Stimulated activated naive CD8-positive, alpha-beta T cell treated with anti-CD3 and anti-CD28 coated beads, Interleukin-15, Interleukin-2, amounts not matched to agents 100 U/mL and 50 U/mL, for 24 hours (primary cell): ENCODE measurements around the gene A4GALT.
"Not testable (repeated sequence)": the region's sequence is repeated elsewhere in the genome, so short reads cannot be mapped to it uniquely, and the experiment has no call there.

Experiments used
- ATAC-seq: fragments of 150-1000 bp; cut with Tn5 transposase; one replicate; pipeline ENCODE4 v1.10.0; 2021
- DNase-seq: peaks from one replicate; pipeline ENCODE4 v3.0.0; 2021

Gene A4GALT

GRCh38 chr22:42683578-42684283, 36.9 kb downstream of the A4GALT start:
- ATAC-seq, result no peak
- no peak for DNase-seq

GRCh38 chr22:42682113-42682851, 38.4 kb downstream of the A4GALT start:
- ATAC-seq (no peak), DNase-seq (no peak)

- no peak for ATAC-seq
- no peak for DNase-seq
Measured at GRCh38 chr22:42680648-42681047, 40.0 kb downstream of the A4GALT start.

DNA sequence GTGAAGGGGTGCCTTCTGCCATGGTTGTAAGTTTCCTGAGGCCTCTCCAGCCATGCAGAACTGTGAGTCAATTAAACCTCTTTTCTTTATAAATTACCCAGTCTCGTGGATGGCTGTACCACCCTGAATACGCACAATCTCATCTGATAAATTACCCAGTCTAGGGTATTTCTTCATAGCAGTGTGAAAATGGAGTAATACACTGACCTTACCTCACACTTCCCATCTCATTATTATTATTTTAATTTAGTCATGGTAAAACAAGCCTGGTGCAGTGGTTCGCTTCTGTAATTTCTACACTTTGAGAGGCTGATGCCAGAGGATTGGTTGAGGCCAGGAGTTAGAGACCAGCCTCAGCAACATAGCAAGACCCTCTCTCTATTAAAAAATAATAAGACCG, 41.0 kb downstream of the A4GALT start:
- ATAC-seq (no peak), DNase-seq (no peak)

DNA sequence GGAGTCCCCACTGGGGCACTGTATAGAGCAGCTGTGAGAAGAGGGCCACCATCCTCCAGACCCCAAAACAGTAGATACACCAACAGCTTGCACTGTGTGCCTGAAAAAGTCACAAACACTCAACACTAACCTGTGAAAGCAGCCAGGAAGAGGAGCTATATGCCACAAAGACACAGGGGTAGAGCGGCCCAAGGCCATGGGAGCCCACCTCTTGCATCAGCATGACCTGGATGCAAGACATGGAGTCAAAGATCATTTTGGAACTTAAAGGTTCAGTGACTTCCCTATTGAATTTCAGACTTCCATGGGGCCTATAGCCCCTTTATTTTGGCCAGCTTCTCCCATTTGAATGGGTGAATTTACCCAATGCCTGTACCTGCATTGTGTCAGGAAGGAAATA, 41.8 kb downstream of the A4GALT start:
- DNase-seq (no peak), ATAC-seq (no peak)

DNA sequence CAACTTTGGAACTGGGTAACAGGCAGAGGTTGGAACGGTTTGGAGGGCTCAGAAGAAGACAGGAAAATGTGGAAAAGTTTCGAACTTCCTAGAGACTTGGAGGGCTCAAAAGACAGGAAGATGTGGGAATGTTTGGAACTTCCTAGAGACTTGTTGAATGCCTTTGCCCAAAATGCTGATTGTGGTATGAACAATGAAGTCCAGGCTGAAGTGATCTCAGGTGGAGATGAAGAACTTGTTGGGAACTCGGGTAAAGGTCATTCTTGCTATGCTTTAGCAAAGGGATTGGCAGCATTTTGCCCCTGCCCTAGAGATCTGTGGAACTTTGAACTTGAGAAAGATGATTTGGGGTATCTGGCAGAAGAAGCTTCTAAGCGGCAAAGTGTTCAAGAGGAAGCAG, 42.7 kb downstream of the A4GALT start:
- ATAC-seq, DNase-seq: not testable (repeated sequence)

DNA sequence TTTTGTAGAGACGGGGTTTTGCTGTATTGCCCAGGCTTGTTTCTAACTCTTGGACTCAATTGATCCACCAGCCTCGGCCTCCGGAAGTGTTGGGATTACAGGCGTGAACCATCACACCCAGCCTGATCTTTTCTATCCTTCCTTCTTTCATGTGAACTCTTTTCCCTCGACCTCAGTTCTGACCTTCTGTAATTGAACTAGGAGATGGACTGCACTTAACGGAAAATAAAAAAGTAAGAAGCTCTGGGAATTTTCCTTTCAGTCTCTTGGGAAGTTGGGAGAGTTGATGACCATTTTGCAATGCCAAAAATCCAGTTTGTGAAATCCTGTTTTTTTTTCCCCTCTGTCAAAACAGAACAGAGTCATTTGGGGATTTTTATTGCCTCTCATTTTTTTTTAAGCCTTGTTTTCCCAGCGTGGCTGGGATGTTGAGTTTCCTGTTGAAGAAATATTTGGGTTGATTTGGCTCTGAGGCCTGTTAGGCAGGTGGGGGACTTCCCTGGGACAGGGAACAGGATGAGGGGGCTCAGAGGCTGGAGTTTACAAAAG, 44.5 kb downstream of the A4GALT start:
- ATAC-seq (no peak), DNase-seq (no peak)

GRCh38 chr22:42673898-42674401, 46.7 kb downstream of the A4GALT start:
- ATAC-seq, result no peak
- DNase-seq, result no peak

DNA sequence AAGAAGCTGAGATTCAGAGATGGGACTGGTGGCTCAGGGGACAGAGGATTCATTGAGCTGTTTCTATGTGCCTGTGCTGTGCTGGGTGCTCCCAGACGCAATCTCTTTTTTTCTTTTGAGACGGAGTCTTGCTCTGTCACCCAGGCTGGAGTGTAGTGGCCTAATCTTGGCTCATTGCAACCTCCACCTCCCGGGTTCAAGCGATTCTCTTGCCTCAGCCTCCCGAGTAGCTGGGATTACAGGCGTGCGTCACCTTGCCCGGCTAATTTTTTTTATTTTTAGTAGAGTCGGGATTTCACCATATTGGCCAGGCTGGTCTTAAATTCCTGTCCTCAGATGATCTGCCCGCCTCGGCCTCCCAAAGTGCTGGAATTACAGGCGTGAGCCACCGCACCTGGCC, 47.6 kb downstream of the A4GALT start:
- not testable (repeated sequence) for DNase-seq, ATAC-seq

GRCh38 chr22:42670921-42671709, 49.6 kb downstream of the A4GALT start:
- DNase-seq (no peak), ATAC-seq (no peak)

GRCh38 chr22:42670046-42670445, 50.6 kb downstream of the A4GALT start:
- no peak for ATAC-seq
- no peak for DNase-seq

DNA sequence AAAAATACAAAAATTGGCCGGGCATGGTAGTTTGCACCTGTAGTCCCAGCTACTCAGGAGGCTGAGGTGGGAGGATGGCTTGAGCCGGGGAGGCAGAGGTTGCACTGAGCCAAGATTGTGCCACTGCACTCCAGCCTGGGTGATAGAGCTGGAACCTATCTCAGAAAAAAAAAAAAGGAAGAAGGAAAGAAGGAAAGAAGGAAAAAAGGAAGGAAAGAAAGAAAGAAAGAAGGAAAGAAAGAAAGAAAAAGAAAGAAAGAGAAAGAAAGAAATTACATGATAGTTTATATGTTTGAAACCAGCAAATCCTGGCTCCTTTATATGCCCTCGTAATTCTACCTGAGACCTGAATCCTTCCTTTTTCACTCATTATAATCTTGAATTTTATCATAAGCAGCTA, 54.3 kb downstream of the A4GALT start:
- DNase-seq, ATAC-seq: not testable (repeated sequence)

- no peak for ATAC-seq
- DNase-seq, result no peak
Measured at GRCh38 chr22:42664976-42665831, 55.5 kb downstream of the A4GALT start.

- ATAC-seq (peak; percentile 75), DNase-seq (peak; percentile 88)
Measured at GRCh38 chr22:42661985-42662831, 58.5 kb downstream of the A4GALT start.

DNA sequence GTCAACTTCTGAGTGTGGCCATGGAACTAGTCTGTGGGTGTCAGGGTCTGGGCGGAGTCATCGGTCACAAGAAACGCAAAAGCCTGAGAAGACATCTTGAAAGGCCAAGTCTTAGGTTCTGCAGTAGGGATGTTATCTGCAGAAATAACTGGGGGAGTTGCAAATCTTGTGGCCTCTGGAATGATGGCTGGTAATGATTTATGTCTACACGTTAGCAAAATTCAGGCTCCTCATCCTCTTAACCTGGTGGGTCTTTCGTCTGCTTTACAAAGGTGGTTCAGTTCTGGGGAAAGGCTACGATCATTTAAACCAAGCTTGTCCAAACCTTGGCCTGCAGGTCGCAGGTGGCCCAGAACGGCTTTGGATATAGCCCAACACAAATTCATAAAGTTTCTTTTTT, 64.1 kb downstream of the A4GALT start:
- no peak for ATAC-seq

DNA sequence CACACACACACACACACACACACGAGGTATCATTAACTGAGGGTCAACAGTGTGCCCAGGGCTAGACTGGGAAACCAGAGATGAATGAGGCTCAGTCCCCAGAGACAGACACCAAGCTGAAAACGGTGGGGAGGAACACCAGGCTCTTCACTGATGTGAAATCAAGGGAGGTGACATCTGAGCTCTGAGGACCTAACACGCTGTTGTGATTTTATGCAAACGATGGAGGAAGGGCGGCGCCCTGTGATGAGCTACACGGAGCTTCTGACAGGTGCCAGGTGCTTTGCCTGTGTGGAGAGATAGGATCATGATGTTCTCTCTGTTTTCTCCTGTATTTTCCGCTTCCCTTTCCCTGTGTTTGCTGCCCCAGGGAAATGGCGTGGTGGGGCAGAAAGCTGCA, 65.0 kb downstream of the A4GALT start:
- ATAC-seq, result no peak
- no peak for DNase-seq

More for the DNA sequence above, 64.1 kb downstream of the A4GALT start:
- DNase-seq, result no peak

- ATAC-seq (no peak), DNase-seq (no peak)
Measured at GRCh38 chr22:42654436-42655073, 66.1 kb downstream of the A4GALT start.

DNA sequence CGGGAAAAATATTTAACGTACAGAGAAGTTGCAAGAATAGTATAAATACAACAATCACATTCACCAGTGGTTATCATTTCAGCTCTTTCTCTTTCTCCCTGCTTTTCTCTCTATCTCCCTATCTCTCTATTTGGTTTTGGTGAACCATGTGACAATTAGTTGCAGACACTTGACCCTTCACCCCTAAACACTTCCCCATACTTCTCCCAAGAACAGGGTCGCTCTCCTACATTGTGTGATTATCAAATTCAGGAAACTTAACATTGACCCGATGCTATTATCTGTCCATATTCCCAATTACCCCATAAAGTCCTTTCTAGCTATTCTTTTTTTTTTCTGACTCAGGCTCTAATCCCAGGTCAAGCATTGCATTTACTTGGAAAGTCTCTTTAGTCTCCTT, 66.7 kb downstream of the A4GALT start:
- ATAC-seq (no peak), DNase-seq (no peak)

GRCh38 chr22:42651134-42651533, 69.5 kb downstream of the A4GALT start:
- ATAC-seq, result no peak
- no peak for DNase-seq
